Right renal pelvis (tissue), 4 donors: Measurements from ENCODE around the gene LHFPL6. TPM values are rescaled to one million over a fixed set of nuclear protein-coding genes. Genes with fewer than 3 reads are reported as not detected.

ENCODE experiments used
- DNase-seq, 4 donors: peaks; one replicate each; pipeline ENCODE4 v3.0.0-alpha.2; 2013; ENCODE audit warnings: low read depth in 4 of 4, low spot score in 3 of 4, missing footprints in 1 of 4
- polyA plus RNA-seq, 4 donors: library from polyadenylated mRNA; unstranded; fragments of 120-200 nt; gene quantifications; one replicate each; pipeline ENCODE4 v1.2.1, GENCODE V29; 2013; ENCODE audit not compliant: insufficient read length in 4 of 4

Gene LHFPL6
- polyA plus RNA-seq, 4 donors = 45.3 to 49.6 (median 46.7) TPM

- no peak for DNase-seq
Observed at GRCh38 chr13:39322836-39323585, 280.0 kb downstream of the LHFPL6 start.

GRCh38 chr13:39321574-39321973 lies 281.4 kb downstream of the LHFPL6 start:
- DNase-seq = no peak

GRCh38 chr13:39318161-39318560 lies 284.8 kb downstream of the LHFPL6 start:
- no peak for DNase-seq

GRCh38 chr13:39317291-39317690 lies 285.7 kb downstream of the LHFPL6 start:
- no peak for DNase-seq

DNA sequence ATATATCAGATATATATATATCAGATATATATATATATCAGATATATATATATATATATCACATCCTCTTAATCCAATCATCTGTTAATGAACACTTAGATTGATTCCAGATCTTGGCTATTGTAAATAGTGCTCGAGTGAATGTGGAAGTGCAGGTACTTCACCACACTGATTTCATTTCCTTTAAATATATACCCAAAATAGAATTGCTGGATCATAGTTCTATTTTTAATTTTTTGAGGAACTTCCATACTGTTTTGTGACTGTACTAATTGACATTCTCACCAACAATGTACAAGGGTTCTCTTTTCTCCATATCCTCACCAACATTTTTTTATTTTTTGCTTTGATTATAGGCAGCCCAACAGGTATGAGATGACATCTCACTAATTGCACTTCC lies 287.2 kb downstream of the LHFPL6 start:
- DNase-seq = no peak

DNA sequence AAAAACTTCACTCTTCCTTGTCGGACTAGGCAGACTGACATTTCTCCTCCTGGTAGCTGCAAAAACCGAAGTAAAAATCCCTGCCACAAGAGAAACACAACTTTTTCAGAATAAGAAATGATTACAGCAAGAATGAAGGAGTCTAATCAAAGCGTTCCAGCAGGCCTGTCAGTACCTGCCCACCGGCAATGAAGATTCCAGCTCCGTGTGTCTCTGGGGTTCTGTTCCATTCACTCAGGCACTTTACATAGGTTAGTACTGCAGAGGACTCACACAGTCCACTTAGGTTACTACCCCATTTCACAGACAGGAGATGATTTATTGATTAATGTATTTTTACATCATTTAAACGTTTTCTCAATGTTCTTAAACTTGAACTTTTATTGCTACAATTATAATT lies 289.3 kb downstream of the LHFPL6 start:
- no peak for DNase-seq

DNA sequence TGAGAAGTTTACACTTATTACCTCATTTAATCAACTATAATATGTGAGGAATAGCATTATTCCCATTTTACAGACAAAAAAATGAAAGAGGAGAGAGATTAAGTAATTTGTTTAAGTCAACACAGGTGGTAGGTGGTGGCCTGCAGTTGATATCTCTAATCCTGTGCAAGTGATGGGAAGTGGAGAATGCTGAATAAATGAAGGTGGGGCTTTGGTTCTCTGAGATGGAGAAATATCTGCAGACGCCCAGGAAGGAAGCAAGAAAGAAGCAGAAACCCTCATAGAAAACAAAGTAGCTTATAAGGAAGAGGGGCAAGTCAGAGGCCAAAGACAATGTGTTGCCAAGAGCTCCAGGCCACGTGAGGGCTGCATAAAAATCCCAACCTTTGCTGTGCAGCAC lies 290.4 kb downstream of the LHFPL6 start:
- no peak for DNase-seq

GRCh38 chr13:39311619-39312018 lies 291.4 kb downstream of the LHFPL6 start:
- no peak for DNase-seq

DNA sequence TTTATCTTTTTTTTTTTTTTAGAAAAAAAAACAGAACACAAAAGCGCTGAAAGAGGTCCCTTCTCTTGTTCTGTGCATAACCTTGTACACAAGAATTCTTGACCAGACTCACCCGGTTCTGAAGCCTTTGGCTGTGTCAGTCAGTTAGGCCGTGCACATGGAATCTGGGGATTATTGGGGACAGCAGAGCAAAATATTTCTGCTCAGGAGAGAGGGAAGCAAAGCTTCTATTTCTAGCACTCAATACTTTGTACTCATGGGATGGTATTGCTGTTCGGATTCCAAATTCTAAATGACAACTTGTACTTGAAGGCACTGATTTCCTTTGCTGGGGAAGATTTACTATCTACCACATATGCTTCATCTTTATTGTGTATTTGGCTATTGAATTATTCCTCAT lies 292.0 kb downstream of the LHFPL6 start:
- no peak for DNase-seq

DNA sequence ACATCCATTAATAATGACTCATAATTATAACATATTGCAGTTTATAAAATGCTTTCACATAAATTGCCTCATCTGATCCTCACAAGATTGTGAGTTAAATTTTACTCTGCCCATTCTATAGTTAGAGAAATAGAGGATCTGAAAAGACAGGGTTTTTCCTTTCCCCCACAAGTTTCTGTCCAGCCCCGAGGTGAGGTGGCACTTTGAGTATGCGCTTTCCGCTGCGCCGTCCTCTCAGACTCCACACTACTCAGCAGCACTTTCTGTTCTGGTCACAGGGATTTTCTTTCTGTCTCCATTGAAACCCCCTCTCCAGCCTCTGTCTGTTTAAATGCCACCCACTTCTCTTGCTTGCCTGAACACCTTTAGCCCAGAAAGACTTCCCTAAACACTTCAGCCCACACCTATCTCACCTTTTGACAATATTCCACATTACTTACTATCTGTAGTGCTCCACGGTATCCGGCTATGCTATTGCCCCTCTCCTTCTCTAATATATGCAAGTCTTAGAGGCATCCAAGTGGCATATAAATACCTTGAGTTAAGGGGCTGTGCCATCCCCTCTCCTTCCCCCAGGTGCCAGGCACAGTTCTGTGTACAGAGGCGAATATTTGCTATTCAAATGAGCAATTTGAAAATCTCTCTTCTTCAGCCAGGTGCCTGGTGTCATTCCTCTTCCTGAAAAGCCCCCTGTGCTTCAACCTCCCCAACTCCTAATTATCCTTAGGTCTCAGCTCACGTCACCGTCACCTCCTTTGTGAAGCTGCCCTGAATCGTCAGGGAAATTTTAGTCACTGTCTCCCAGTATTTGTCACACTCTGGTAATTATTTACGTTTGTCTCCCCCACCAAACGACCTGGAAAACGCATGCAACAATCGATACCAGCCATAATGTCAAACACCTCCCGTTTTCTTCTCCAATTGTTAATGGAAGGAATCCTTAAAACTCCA lies 296.1 kb downstream of the LHFPL6 start:
- no peak for DNase-seq

DNA sequence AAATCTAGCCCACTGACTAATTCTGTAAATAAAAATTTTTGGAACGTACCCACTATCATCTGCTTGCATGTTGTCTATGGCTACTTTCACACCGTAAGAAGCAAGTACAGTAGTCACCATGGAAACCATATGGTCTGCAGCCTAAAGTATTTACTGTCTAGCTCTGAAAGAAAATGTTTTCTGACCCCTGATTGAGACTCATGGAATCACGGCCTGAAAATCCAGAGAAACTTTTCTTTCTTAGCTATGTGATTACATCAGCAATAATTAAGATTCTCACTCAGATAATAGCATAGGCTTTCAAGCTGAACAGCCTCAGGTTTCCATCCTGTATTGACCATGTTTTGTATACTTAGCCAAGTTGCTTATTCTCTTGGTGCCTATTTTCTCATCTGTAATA lies 300.2 kb downstream of the LHFPL6 start:
- no peak for DNase-seq

DNA sequence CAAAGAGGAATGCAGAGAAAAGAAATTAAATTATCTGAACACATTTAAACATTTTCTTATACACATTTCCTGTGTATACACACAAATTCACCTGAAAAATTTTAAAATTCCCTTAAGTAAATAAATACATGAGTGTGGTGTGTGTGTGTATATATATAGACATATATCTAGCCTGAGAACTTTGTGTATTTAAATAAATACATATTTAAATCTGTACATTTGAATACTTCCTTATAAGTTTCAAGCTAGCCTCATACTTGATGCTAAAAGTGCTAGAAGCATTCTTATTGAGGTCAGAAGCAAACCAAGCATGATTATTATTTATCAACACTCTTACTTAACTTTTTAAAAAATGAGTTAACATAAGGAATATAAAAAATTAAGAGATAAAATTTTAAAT lies 304.0 kb downstream of the LHFPL6 start:
- DNase-seq = no peak

DNA sequence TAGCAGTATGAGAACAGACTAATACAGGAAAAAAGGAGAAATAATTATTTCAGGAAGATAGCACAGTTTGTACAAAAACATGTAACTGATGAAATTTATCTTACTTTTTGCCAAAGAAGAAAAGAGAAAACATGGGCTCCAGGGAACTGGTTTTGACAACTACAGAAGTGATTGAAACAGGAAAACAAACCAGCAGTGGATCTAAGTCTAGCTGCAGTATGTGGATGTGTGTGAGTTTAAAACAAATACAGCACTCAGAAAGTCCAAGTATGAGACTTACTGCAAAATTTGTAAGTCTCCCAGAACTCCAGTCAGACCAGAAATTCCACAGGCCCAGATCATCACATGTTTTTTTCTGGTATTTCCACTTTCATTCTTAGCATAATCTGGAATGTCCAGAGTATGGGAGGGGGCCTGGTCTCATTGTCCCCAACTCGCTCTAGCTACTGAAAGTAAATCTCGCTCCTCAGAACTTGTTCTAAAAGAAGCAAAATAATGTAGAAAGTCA lies 305.3 kb downstream of the LHFPL6 start:
- no peak for DNase-seq

DNA sequence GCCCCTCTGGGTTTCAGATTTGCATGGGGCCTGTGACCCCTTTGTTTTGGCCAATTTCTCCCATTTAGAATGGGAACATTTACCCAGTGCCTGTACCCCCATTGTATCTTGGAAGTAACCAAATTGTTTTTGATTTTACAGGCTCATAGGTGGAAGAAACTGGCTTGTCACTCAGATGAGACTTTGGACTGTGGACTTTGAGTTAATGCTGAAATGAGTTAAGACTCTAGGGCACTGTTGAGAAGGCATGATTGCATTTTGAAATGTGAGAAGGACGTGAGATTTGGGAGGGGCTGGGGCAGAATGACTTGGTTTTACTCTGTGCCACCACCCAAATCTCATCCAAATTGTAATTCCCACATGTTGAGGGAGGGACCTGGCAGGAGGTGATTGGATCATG lies 306.0 kb downstream of the LHFPL6 start:
- DNase-seq = no peak

GRCh38 chr13:39296193-39296592 lies 306.8 kb downstream of the LHFPL6 start:
- no peak for DNase-seq

Other genes with a start within 250 kb of the LHFPL6 start
- gene COG6, start 52.5 kb upstream of the LHFPL6 start, polyA plus RNA-seq = 10 to 100 TPM; 32.4 to 43.5 (median 41.2) TPM